ENCODE measurements around the gene ATP10D.
A peak's percentile ranks its signal among the peaks of the same experiment; 100 is the strongest.
"Not testable (repeated sequence)": the region's sequence is repeated elsewhere in the genome, so short reads cannot be mapped to it uniquely, and the experiment has no call there.

ATP10D gene

DNA sequence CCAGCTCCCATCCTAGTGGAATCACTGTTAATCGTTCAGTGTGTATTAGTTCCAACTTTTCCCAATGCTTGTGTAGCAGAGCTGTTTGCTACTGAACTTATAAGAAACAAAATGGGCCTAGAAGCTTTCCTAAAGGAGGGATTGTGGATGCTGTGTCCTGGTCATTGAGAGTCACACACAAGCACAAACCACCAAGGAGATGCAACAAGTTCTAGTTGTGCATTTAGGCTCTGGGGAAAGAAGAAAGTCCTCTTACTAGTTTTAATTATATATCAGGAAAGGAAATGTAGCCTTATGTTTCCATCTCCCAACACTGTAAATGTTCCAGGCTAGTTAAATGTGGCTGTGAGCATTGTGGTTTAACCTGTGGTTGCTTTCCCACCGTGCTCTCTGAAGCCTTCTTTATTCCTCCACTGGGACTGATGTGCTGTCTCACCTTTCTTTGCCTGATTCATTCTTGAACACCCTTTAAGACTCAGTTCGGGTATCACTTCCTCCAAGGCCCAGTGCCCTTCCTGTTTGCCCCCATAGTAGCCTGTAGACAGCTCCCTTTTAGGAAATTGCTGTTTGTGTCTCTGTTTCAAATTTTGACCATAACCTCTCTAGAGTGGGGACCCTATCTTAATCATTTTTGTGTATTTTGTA lies 34.3 kb downstream of the ATP10D start:
- no peaks in the 10 kb centered on the region for H3K9me3 ChIP-seq (ENCODE audit: control extremely low read depth in 1 of 5, control insufficient read depth in 4 of 5, insufficient read depth in 2 of 5, low read depth in 1 of 5, low read length in 4 of 5)
- no peak overlapping the region for H3K4me3 ChIP-seq (ENCODE audit: control insufficient read depth in 1 of 7, extremely low read depth in 1 of 7, insufficient read depth in 4 of 7, low read depth in 2 of 7, low read length in 6 of 7)
- H3K4me1 ChIP-seq (ENCODE audit: control extremely low read depth in 1 of 4, control insufficient read depth in 4 of 4, insufficient read depth in 4 of 4, low read length in 3 of 4) = peaks cover 0 to 10% (median 3%) of the 10 kb centered on the region in 4 experiments
- ChIA-PET POLR2A (no interaction called here), CTCF (interaction anchor here (1.1 to 1.5 kb wide), 3 partner anchors 9 to 37 kb away, joined by 3 to 4 read pairs (median 3); no protein-coding TSS in a partner anchor)
- no peak overlapping the region for H3K27ac ChIP-seq (ENCODE audit: insufficient read depth in 1 of 2, low read depth in 1 of 2, low read length in 2 of 2, poor library complexity in 1 of 2, severe bottlenecking in 2 of 2)
- peaks cover 0 to 7% (median under 1%) of the 10 kb centered on the region in 4 experiments for H3K36me3 ChIP-seq (ENCODE audit: control insufficient read depth in 4 of 4, insufficient read depth in 4 of 4, low read length in 3 of 4)
- DNase-seq = peak in 2 of 3 donors; percentile 11 to 23
- 0% methylated on average over 2 of the region's 3 CpGs for WGBS (ENCODE audit: insufficient coverage)
- H3K27me3 ChIP-seq (replicated peaks in 2 of 5; ENCODE audit: control insufficient read depth in 4 of 5, insufficient read depth in 5 of 5, low read length in 4 of 5) = no peaks in the 10 kb centered on the region

DNA sequence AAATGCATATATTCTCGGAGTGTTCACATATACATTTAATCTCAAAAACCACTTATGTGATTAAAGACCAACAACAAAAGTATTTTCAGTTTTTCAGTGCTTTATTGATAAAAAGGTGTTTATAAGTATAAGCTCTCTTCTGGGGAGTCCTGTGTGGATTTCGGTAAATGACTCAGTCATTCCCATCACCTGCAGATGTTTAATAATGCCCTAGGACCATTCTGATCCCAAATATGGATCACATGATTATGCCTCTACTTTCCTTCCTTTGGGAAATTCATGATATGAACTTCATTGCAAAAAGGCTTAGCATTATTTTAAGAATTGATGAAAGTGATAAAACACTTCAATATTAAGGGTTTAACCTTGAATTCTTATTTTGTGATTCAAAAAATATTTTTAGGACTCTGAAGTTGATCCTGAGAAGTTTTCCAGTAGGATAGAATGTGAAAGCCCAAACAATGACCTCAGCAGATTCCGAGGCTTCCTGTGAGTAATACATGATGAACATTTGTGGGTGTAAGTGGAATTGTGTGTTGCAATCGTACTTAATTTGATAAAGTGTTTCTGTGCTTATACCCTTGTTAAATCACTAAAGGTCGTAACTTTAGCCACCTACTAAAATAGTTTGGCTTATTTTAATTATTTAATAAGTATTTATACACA lies 40.2 kb downstream of the ATP10D start:
- ChIA-PET POLR2A (no interaction called here), CTCF (no interaction called here)
- H3K27ac ChIP-seq (ENCODE audit: insufficient read depth in 1 of 2, low read depth in 1 of 2, low read length in 2 of 2, poor library complexity in 1 of 2, severe bottlenecking in 2 of 2) = no peak overlapping the region

DNA sequence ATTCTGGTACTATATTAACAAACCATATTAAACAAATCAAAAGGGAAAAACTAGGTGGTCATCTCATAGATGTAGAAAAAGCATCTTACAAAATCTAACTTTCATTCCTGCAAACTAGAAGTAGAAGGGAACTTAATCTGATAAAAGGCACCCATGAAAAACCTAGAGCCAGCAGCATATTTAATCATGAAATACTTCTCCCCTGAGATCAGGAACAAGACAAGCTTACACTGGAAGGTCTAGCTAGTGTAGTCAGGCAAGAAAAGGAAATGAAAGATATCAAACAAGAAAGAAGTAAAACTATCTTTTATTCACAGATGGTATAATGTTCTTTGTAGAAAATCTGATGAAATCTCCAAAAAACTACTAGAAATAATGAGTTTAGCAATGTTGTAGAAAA lies 41.2 kb downstream of the ATP10D start:
- Histone ChIP-seq H3K27me3 (replicated peaks in 2 of 5; ENCODE audit: control insufficient read depth in 4 of 5, insufficient read depth in 5 of 5, low read length in 4 of 5) (peaks cover 0 to 2% (median 0%) of the 10 kb centered on the region in 5 experiments), H3K4me3 (ENCODE audit: control insufficient read depth in 1 of 7, extremely low read depth in 1 of 7, insufficient read depth in 4 of 7, low read depth in 2 of 7, low read length in 6 of 7) (no peak overlapping the region), H3K4me1 (ENCODE audit: control extremely low read depth in 1 of 4, control insufficient read depth in 4 of 4, insufficient read depth in 4 of 4, low read length in 3 of 4) (peaks cover 4 to 6% (median 4%) of the 10 kb centered on the region in 4 experiments), H3K27ac (ENCODE audit: insufficient read depth in 1 of 2, low read depth in 1 of 2, low read length in 2 of 2, poor library complexity in 1 of 2, severe bottlenecking in 2 of 2) (no peak overlapping the region), H3K36me3 (ENCODE audit: control insufficient read depth in 4 of 4, insufficient read depth in 4 of 4, low read length in 3 of 4) (peaks cover 2 to 30% (median 6%) of the 10 kb centered on the region in 4 experiments), H3K9me3 (ENCODE audit: control extremely low read depth in 1 of 5, control insufficient read depth in 4 of 5, insufficient read depth in 2 of 5, low read depth in 1 of 5, low read length in 4 of 5) (peaks cover 0 to 5% (median 3%) of the 10 kb centered on the region in 5 experiments)
- ChIA-PET POLR2A (no interaction called here), CTCF (no interaction called here)
- no peak for DNase-seq

More for the DNA sequence above, 40.2 kb downstream of the ATP10D start:
- Histone ChIP-seq H3K4me1 (ENCODE audit: control extremely low read depth in 1 of 4, control insufficient read depth in 4 of 4, insufficient read depth in 4 of 4, low read length in 3 of 4) (no peaks in the 10 kb centered on the region), H3K36me3 (ENCODE audit: control insufficient read depth in 4 of 4, insufficient read depth in 4 of 4, low read length in 3 of 4) (peaks cover 2 to 30% (median 6%) of the 10 kb centered on the region in 4 experiments), H3K27me3 (replicated peaks in 2 of 5; ENCODE audit: control insufficient read depth in 4 of 5, insufficient read depth in 5 of 5, low read length in 4 of 5) (peaks cover 0 to 2% (median 0%) of the 10 kb centered on the region in 5 experiments), H3K9me3 (ENCODE audit: control extremely low read depth in 1 of 5, control insufficient read depth in 4 of 5, insufficient read depth in 2 of 5, low read depth in 1 of 5, low read length in 4 of 5) (peaks cover 0 to 5% (median 3%) of the 10 kb centered on the region in 5 experiments), H3K4me3 (ENCODE audit: control insufficient read depth in 1 of 7, extremely low read depth in 1 of 7, insufficient read depth in 4 of 7, low read depth in 2 of 7, low read length in 6 of 7) (no peak overlapping the region)
- no peak for DNase-seq
- no CpG with 5 or more reads among the region's 5 CpGs for WGBS (ENCODE audit: insufficient coverage)

GRCh38 chr4:47528646-47529045 lies 43.6 kb downstream of the ATP10D start:
- POLR2A ChIA-PET; CTCF ChIA-PET; H3K27ac ChIP-seq (ENCODE audit: insufficient read depth in 1 of 2, low read depth in 1 of 2, low read length in 2 of 2, poor library complexity in 1 of 2, severe bottlenecking in 2 of 2); H3K27me3 ChIP-seq (replicated peaks in 2 of 5; ENCODE audit: control insufficient read depth in 4 of 5, insufficient read depth in 5 of 5, low read length in 4 of 5); H3K9me3 ChIP-seq (ENCODE audit: control extremely low read depth in 1 of 5, control insufficient read depth in 4 of 5, insufficient read depth in 2 of 5, low read depth in 1 of 5, low read length in 4 of 5); H3K4me3 ChIP-seq (ENCODE audit: control insufficient read depth in 1 of 7, extremely low read depth in 1 of 7, insufficient read depth in 4 of 7, low read depth in 2 of 7, low read length in 6 of 7): not testable (repeated sequence)
- DNase-seq = peak in 2 of 3 donors; percentile 6 to 19
- H3K4me1 ChIP-seq (ENCODE audit: control extremely low read depth in 1 of 4, control insufficient read depth in 4 of 4, insufficient read depth in 4 of 4, low read length in 3 of 4) = peaks cover 13 to 20% (median 19%) of the 10 kb centered on the region in 4 experiments
- WGBS (ENCODE audit: insufficient coverage) = 100% methylated on average over 2 of the region's 3 CpGs
- peaks cover 2 to 25% (median 6%) of the 10 kb centered on the region in 4 experiments for H3K36me3 ChIP-seq (ENCODE audit: control insufficient read depth in 4 of 4, insufficient read depth in 4 of 4, low read length in 3 of 4)

GRCh38 chr4:47530801-47531200 lies 45.7 kb downstream of the ATP10D start:
- WGBS (ENCODE audit: insufficient coverage) = 100% methylated on average over 1 of the region's 1 CpG
- Histone ChIP-seq H3K27ac (ENCODE audit: insufficient read depth in 1 of 2, low read depth in 1 of 2, low read length in 2 of 2, poor library complexity in 1 of 2, severe bottlenecking in 2 of 2) (no peak overlapping the region), H3K9me3 (ENCODE audit: control extremely low read depth in 1 of 5, control insufficient read depth in 4 of 5, insufficient read depth in 2 of 5, low read depth in 1 of 5, low read length in 4 of 5) (peaks cover 0 to 8% (median 4%) of the 10 kb centered on the region in 5 experiments), H3K4me1 (ENCODE audit: control extremely low read depth in 1 of 4, control insufficient read depth in 4 of 4, insufficient read depth in 4 of 4, low read length in 3 of 4) (peaks cover 13 to 20% (median 19%) of the 10 kb centered on the region in 4 experiments), H3K4me3 (ENCODE audit: control insufficient read depth in 1 of 7, extremely low read depth in 1 of 7, insufficient read depth in 4 of 7, low read depth in 2 of 7, low read length in 6 of 7) (no peak overlapping the region), H3K27me3 (replicated peaks in 2 of 5; ENCODE audit: control insufficient read depth in 4 of 5, insufficient read depth in 5 of 5, low read length in 4 of 5) (peaks cover 0 to 2% (median 0%) of the 10 kb centered on the region in 5 experiments), H3K36me3 (ENCODE audit: control insufficient read depth in 4 of 4, insufficient read depth in 4 of 4, low read length in 3 of 4) (peaks cover 2 to 32% (median 6%) of the 10 kb centered on the region in 4 experiments)
- CTCF ChIA-PET = no interaction called here
- no peak for DNase-seq
- POLR2A ChIA-PET = interaction anchor here (0.7 kb wide), 1 partner anchor 21 kb away, joined by 6 read pairs; no protein-coding TSS in a partner anchor

- H3K4me1 ChIP-seq (ENCODE audit: control extremely low read depth in 1 of 4, control insufficient read depth in 4 of 4, insufficient read depth in 4 of 4, low read length in 3 of 4) = peaks cover 13 to 20% (median 19%) of the 10 kb centered on the region in 4 experiments
- DNase-seq = peak; percentile 69 to 92 (median 85)
- CTCF ChIA-PET = interaction anchor here (0.8 to 2.2 kb wide), 4 partner anchors 11 to 73 kb away, joined by 3 to 8 read pairs (median 4); no protein-coding TSS in a partner anchor
- POLR2A ChIA-PET = no interaction called here
- no peak overlapping the region for H3K27ac ChIP-seq (ENCODE audit: insufficient read depth in 1 of 2, low read depth in 1 of 2, low read length in 2 of 2, poor library complexity in 1 of 2, severe bottlenecking in 2 of 2)
- 0% methylated on average over 2 of the region's 2 CpGs for WGBS (ENCODE audit: insufficient coverage)
- peaks cover 0 to 2% (median 0%) of the 10 kb centered on the region in 5 experiments for H3K27me3 ChIP-seq (replicated peaks in 2 of 5; ENCODE audit: control insufficient read depth in 4 of 5, insufficient read depth in 5 of 5, low read length in 4 of 5)
- peak overlapping the region in 1 of 7 experiments; percentile 14 for H3K4me3 ChIP-seq (ENCODE audit: control insufficient read depth in 1 of 7, extremely low read depth in 1 of 7, insufficient read depth in 4 of 7, low read depth in 2 of 7, low read length in 6 of 7)
- peaks cover 0 to 8% (median 4%) of the 10 kb centered on the region in 5 experiments for H3K9me3 ChIP-seq (ENCODE audit: control extremely low read depth in 1 of 5, control insufficient read depth in 4 of 5, insufficient read depth in 2 of 5, low read depth in 1 of 5, low read length in 4 of 5)
- peaks cover 2 to 35% (median 8%) of the 10 kb centered on the region in 4 experiments for H3K36me3 ChIP-seq (ENCODE audit: control insufficient read depth in 4 of 4, insufficient read depth in 4 of 4, low read length in 3 of 4)
Measured at GRCh38 chr4:47531241-47531953, 46.3 kb downstream of the ATP10D start.

Measured in common myeloid progenitor, CD34-positive (primary cell).